Smooth muscle cell (in vitro differentiated cells): Measurements from ENCODE around the gene EID3. TPM values are rescaled to one million over a fixed set of nuclear protein-coding genes. Genes with fewer than 3 reads are reported as not detected.

ENCODE experiments used
- DNase-seq: peaks from one replicate; lab custom pipeline; 2025; ENCODE audit not compliant: unreplicated experiment; lab: John Stamatoyannopoulos, UW
- H2AFZ ChIP-seq: fragments of 200-600 bp; sonication (generic); 2 replicates; pipeline ENCODE4 v1.6.0; 2016; ENCODE audit warnings: antibody characterized with exemption, low read depth, mild to moderate bottlenecking
- H3F3A ChIP-seq: fragments of 200-600 bp; sonication (generic); 2 replicates; pipeline ENCODE4 v1.6.0; 2017; ENCODE audit warnings: antibody characterized with exemption, low read depth
- H3K27ac ChIP-seq: fragments of 200-600 bp; sonication (generic); 2 replicates; pipeline ENCODE4 v1.5.1; 2016; ENCODE audit warnings: low read depth, mild to moderate bottlenecking
- H3K27me3 ChIP-seq: fragments of 200-600 bp; sonication (generic); 2 replicates; pipeline ENCODE4 v1.6.1; 2016; ENCODE audit warnings: low read depth, mild to moderate bottlenecking
- H3K36me3 ChIP-seq: fragments of 200-600 bp; sonication (generic); 2 replicates; pipeline ENCODE4 v1.5.1; 2016; ENCODE audit warnings: low read depth
- H3K4me1 ChIP-seq: fragments of 200-600 bp; sonication (generic); 2 replicates; pipeline ENCODE4 v1.5.1; 2016; ENCODE audit warnings: low read depth
- H3K4me2 ChIP-seq: fragments of 200-600 bp; sonication (generic); 2 replicates; pipeline ENCODE4 v1.6.0; 2016; ENCODE audit warnings: mild to moderate bottlenecking
- H3K4me3 ChIP-seq: fragments of 200-600 bp; sonication (generic); 2 replicates; pipeline ENCODE4 v1.5.1; 2016; ENCODE audit warnings: mild to moderate bottlenecking
- H3K79me2 ChIP-seq: fragments of 200-600 bp; sonication (generic); 2 replicates; pipeline ENCODE4 v1.6.0; 2016; ENCODE audit warnings: low read depth, mild to moderate bottlenecking
- H3K9ac ChIP-seq: fragments of 200-600 bp; sonication (generic); 2 replicates; pipeline ENCODE4 v1.6.0; 2016; ENCODE audit warnings: low read depth
- H3K9me3 ChIP-seq: fragments of 200-600 bp; sonication (generic); replicated peaks from 2 replicates; pipeline ENCODE4 v1.5.1; 2016; ENCODE audit warnings: low read depth
- H4K20me1 ChIP-seq: fragments of 200-600 bp; sonication (generic); 2 replicates; pipeline ENCODE4 v1.6.0; 2016; ENCODE audit warnings: low read depth
- CTCF ChIP-seq: fragments of 200-600 bp; sonication (generic); IDR thresholded peaks from 2 replicates; pipeline ENCODE4 v1.5.1; 2017; ENCODE audit warnings: borderline replicate concordance, mild to moderate bottlenecking, antibody characterized with exemption; ENCODE audit not compliant: insufficient read depth, poor library complexity, severe bottlenecking
- WGBS: methylation state at CpG from one replicate; pipeline ENCODE4 v1.1.7; 2016; ENCODE audit warnings: low lambda C conversion rate; 5-methylcytosine and 5-hydroxymethylcytosine counted together
- polyA plus RNA-seq: library from polyadenylated mRNA; unstranded; fragments of >200 nt; fragmentation: Nextera tagmentation; extraction: Ambion mirVana; gene quantifications from 2 replicates; pipeline ENCODE4 v1.2.1, GENCODE V29; 2016
- total RNA-seq: library from RNA; depleted of rRNA; stranded (reverse); fragments of >200 nt; gene quantifications from 2 replicates; pipeline ENCODE4 v1.2.3, GENCODE V29; 2014

The EID3 gene
- total and polyA plus RNA-seq, 2 experiments from 2014 or later, result 1.5 to 4.0 TPM

- H2AFZ ChIP-seq, result no peak overlapping the region
- H3K79me2 ChIP-seq, result no peaks in the 10 kb centered on the region
- H3K36me3 ChIP-seq, result peaks cover 8% of the 10 kb centered on the region
- H3K27ac ChIP-seq, result no peak overlapping the region
- H3K4me1 ChIP-seq, result no peaks in the 10 kb centered on the region
- H3K9ac ChIP-seq, result no peak overlapping the region
- H4K20me1 ChIP-seq, result peaks cover 8% of the 10 kb centered on the region
- TF ChIP-seq CTCF, result no peak
- no peaks in the 10 kb centered on the region for H3F3A ChIP-seq
- no peaks in the 10 kb centered on the region for H3K9me3 ChIP-seq
- no peak overlapping the region for H3K4me2 ChIP-seq
- WGBS, result 95% methylated on average over 6 of the region's 6 CpGs
- DNase-seq, result no peak
- H3K27me3 ChIP-seq, result no peaks in the 10 kb centered on the region
- no peak overlapping the region for H3K4me3 ChIP-seq
Observed at GRCh38 chr12:104340925-104341611, 37.5 kb downstream of the EID3 start.

- 96% methylated on average over 2 of the region's 2 CpGs for WGBS
Observed at GRCh38 chr12:104342147-104342546, 38.6 kb downstream of the EID3 start.

GRCh38 chr12:104342635-104343249 lies 39.2 kb downstream of the EID3 start:
- Histone ChIP-seq H2AFZ (no peak overlapping the region), H4K20me1 (peaks cover 8% of the 10 kb centered on the region), H3K9ac (no peak overlapping the region), H3K27ac (no peak overlapping the region), H3F3A (no peaks in the 10 kb centered on the region), H3K4me1 (no peaks in the 10 kb centered on the region), H3K9me3 (no peaks in the 10 kb centered on the region), H3K79me2 (no peaks in the 10 kb centered on the region), H3K27me3 (no peaks in the 10 kb centered on the region), H3K36me3 (peaks cover 8% of the 10 kb centered on the region), H3K4me3 (no peak overlapping the region), H3K4me2 (no peak overlapping the region)
- DNase-seq, result no peak
- WGBS, result 88% methylated on average over 12 of the region's 12 CpGs
- no peak for TF ChIP-seq CTCF

More at GRCh38 chr12:104342147-104342546, 38.6 kb downstream of the EID3 start:
- no peaks in the 10 kb centered on the region for H3K4me1 ChIP-seq
- H4K20me1 ChIP-seq, result peaks cover 8% of the 10 kb centered on the region
- H3K27ac ChIP-seq, result no peak overlapping the region
- TF ChIP-seq CTCF, result no peak
- H3K9me3 ChIP-seq, result no peaks in the 10 kb centered on the region
- DNase-seq, result no peak
- no peak overlapping the region for H3K9ac ChIP-seq
- H2AFZ ChIP-seq, result no peak overlapping the region
- H3K36me3 ChIP-seq, result peaks cover 8% of the 10 kb centered on the region
- no peak overlapping the region for H3K4me3 ChIP-seq
- H3F3A ChIP-seq, result no peaks in the 10 kb centered on the region
- H3K27me3 ChIP-seq, result no peaks in the 10 kb centered on the region
- H3K79me2 ChIP-seq, result no peaks in the 10 kb centered on the region
- H3K4me2 ChIP-seq, result no peak overlapping the region
